BJ (cell line): ENCODE results near the gene COL7A1. TPM values are rescaled to one million over a fixed set of nuclear protein-coding genes. Genes with fewer than 3 reads are reported as not detected.

ENCODE experiments used
- CTCF ChIA-PET: fragments of 350-600 bp; formaldehyde crosslinking; extraction: SDS; loops from one replicate; lab custom pipeline; 2021; ENCODE audit warnings: antibody characterized with exemption, inconsistent platforms; lab: Yijun Ruan, JAX
- POLR2A ChIA-PET: fragments of 300-600 bp; sonication (Branson Sonifier 250); formaldehyde crosslinking; extraction: SDS; loops from one replicate; lab custom pipeline; 2021; ENCODE audit warnings: antibody characterized with exemption; lab: Charles Lee
- DNase-seq: peaks from one replicate; pipeline ENCODE4 v3.0.0-alpha.2; 2011; ENCODE audit warnings: low read depth
- H3K27me3 ChIP-seq: 2 replicates; pipeline ENCODE4 v1.6.0; 2011; ENCODE audit warnings: low read length; ENCODE audit not compliant: control insufficient read depth, insufficient read depth
- H3K36me3 ChIP-seq: 2 replicates; pipeline ENCODE4 v1.5.1; 2011; ENCODE audit warnings: low read length; ENCODE audit not compliant: control insufficient read depth, insufficient read depth
- H3K4me3 ChIP-seq: 2 replicates; pipeline ENCODE4 v1.5.1; 2011; ENCODE audit warnings: low read depth, mild to moderate bottlenecking, control low read depth, low read length
- CTCF ChIP-seq: IDR thresholded peaks from 2 replicates; pipeline ENCODE4 v1.5.1; 2011; ENCODE audit warnings: low read depth, mild to moderate bottlenecking, control low read depth, inconsistent platforms, low read length, moderate library complexity; ENCODE audit not compliant: insufficient read depth
- polyA plus RNA-seq: library from polyadenylated mRNA; depleted of rRNA; stranded (reverse); fragments of >200 nt; gene quantifications from 2 replicates; pipeline ENCODE4 v1.2.3, GENCODE V29; 2011

Gene COL7A1
- polyA plus RNA-seq, 1 experiment = 60.8 TPM

GRCh38 chr3:48569400-48569799 lies 25.7 kb downstream of the COL7A1 start:
- no peak for TF ChIP-seq CTCF
- DNase-seq = no peak
- H3K4me3 ChIP-seq = no peak overlapping the region
- H3K36me3 ChIP-seq = peaks cover 37% of the 10 kb centered on the region
- CTCF ChIA-PET = interaction anchor here (1.4 kb wide), 1 partner anchor 11 kb away, joined by 3 read pairs; no protein-coding TSS in a partner anchor
- H3K27me3 ChIP-seq = no peaks in the 10 kb centered on the region
- POLR2A ChIA-PET = no interaction called here

GRCh38 chr3:48568476-48568875 lies 26.7 kb downstream of the COL7A1 start:
- CTCF ChIA-PET = interaction anchor here (1.4 kb wide), 1 partner anchor 10 kb away, joined by 3 read pairs; no protein-coding TSS in a partner anchor
- TF ChIP-seq CTCF = no peak

GRCh38 chr3:48567500-48567899 lies 27.6 kb downstream of the COL7A1 start:
- H3K36me3 ChIP-seq = peaks cover 27% of the 10 kb centered on the region

More at GRCh38 chr3:48568476-48568875, 26.7 kb downstream of the COL7A1 start:
- no peak for DNase-seq
- POLR2A ChIA-PET = no interaction called here
- Histone ChIP-seq H3K36me3 (peaks cover 35% of the 10 kb centered on the region), H3K27me3 (no peaks in the 10 kb centered on the region), H3K4me3 (no peak overlapping the region)

GRCh38 chr3:48567090-48567489 lies 28.0 kb downstream of the COL7A1 start:
- no peak for TF ChIP-seq CTCF
- Histone ChIP-seq H3K36me3 (peaks cover 29% of the 10 kb centered on the region), H3K27me3 (no peaks in the 10 kb centered on the region), H3K4me3 (no peak overlapping the region)
- no peak for DNase-seq
- POLR2A ChIA-PET = no interaction called here
- CTCF ChIA-PET = no interaction called here

More at GRCh38 chr3:48567500-48567899, 27.6 kb downstream of the COL7A1 start:
- Histone ChIP-seq H3K4me3 (no peak overlapping the region), H3K27me3 (no peaks in the 10 kb centered on the region)
- ChIA-PET POLR2A (no interaction called here), CTCF (no interaction called here)
- no peak for TF ChIP-seq CTCF
- no peak for DNase-seq

DNA sequence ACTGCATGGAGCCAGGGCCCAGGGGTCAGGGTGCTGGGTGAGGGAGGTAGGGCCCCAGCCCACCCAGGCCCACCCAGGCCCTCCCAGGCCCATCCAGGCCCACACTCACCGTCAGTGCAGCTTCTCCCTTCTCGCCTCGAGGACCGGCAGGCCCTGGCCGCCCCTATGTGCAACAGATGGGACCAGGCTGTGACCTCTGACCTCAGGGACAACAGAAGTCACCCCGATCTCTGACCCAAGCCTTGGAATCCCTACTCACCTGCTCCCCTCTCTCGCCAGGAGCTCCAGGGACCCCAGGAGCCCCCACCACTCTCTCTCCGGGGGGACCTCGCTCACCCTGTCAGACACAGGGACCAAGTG lies 28.7 kb downstream of the COL7A1 start:
- DNase-seq = no peak
- no peak for TF ChIP-seq CTCF
- Histone ChIP-seq H3K4me3 (no peak overlapping the region), H3K27me3 (no peaks in the 10 kb centered on the region), H3K36me3 (peaks cover 25% of the 10 kb centered on the region)
- ChIA-PET POLR2A (no interaction called here), CTCF (no interaction called here)
